Endothelial cell of umbilical vein (primary cell): ENCODE measurements around the gene C12orf42. TPM values are rescaled to one million over a fixed set of nuclear protein-coding genes. Genes with fewer than 3 reads are reported as not detected.

Source experiments
- BruUV-seq: library from RNA; stranded (reverse); fragments of 400-500 nt; replicated peaks from 2 replicates; lab custom pipeline; 2021; lab: Mats Ljungman, UMichigan
- CTCF ChIA-PET: fragments of 300-600, 350-600 bp; sonication (Branson Sonifier 250); formaldehyde crosslinking; loops from one replicate; lab custom pipeline; 2021; ENCODE audit warnings: antibody characterized with exemption, inconsistent platforms; lab: Charles Lee
- POLR2A ChIA-PET: fragments of 300-600, 350-600 bp; sonication (Branson Sonifier 250); formaldehyde crosslinking; loops from one replicate; lab custom pipeline; 2021; ENCODE audit warnings: antibody characterized with exemption, inconsistent platforms; lab: Charles Lee
- DNase-seq: peaks from one replicate; pipeline ENCODE4 v3.0.0-alpha.2; 2011; ENCODE audit warnings: low read depth, low spot score
- FAIRE-seq: peaks from 2 replicates; lab custom pipeline; 2011; peaks lifted over from hg19 to GRCh38; lab: Jason Lieb, UNC
- H2AFZ ChIP-seq: 2 replicates; pipeline ENCODE4 v1.6.0; 2012; ENCODE audit warnings: low read depth, low read length, control low read depth, inconsistent platforms
- H3K27ac ChIP-seq: 2 replicates; pipeline ENCODE4 v1.5.1; 2011; ENCODE audit warnings: low read depth, mild to moderate bottlenecking, control low read depth, low read length, moderate library complexity; ENCODE audit not compliant: insufficient read depth
- H3K27me3 ChIP-seq, 2 experiments: 2 replicates each; pipeline versions ENCODE4 v1.6.0 to v1.6.1; 2011; ENCODE audit warnings: low read length in 2 of 2, mixed read lengths in 1 of 2; ENCODE audit not compliant: control insufficient read depth in 2 of 2, insufficient read depth in 2 of 2
- H3K36me3 ChIP-seq, 2 experiments: 2 replicates in 1 of 2; 3 replicates in 1 of 2; pipeline ENCODE4 v1.5.1; 2011; ENCODE audit warnings: low read length in 2 of 2, mild to moderate bottlenecking in 1 of 2, moderate library complexity in 1 of 2; ENCODE audit not compliant: control insufficient read depth in 2 of 2, insufficient read depth in 2 of 2; ENCODE audit errors: extremely low read depth in 1 of 2
- H3K4me1 ChIP-seq: 3 replicates; pipeline ENCODE4 v1.5.1; 2011; ENCODE audit warnings: mild to moderate bottlenecking, low read length; ENCODE audit not compliant: control insufficient read depth, insufficient read depth; ENCODE audit errors: extremely low read depth
- H3K4me2 ChIP-seq: 2 replicates; pipeline ENCODE4 v1.6.1; 2011; ENCODE audit warnings: low read length, control low read depth, mixed read lengths; ENCODE audit not compliant: insufficient read depth
- H3K4me3 ChIP-seq, 3 experiments: fragments of 200-600 bp in 1 of 3; sonication (generic), shearing (Covaris generic) in 1 of 3; replicated peaks in 1 of 3; 2 replicates each; pipeline ENCODE4 v1.5.1; 2011 to 2016; ENCODE audit warnings: control low read depth in 3 of 3, low read length in 3 of 3, mild to moderate bottlenecking in 2 of 3, inconsistent platforms in 1 of 3, low read depth in 1 of 3, moderate library complexity in 1 of 3; ENCODE audit not compliant: insufficient read depth in 1 of 3
- H3K79me2 ChIP-seq: 2 replicates; pipeline ENCODE4 v1.6.0; 2012; ENCODE audit warnings: low read length, inconsistent platforms; ENCODE audit not compliant: control insufficient read depth, insufficient read depth
- H3K9ac ChIP-seq: replicated peaks from 2 replicates; pipeline ENCODE3; 2011; ENCODE audit warnings: low read length, control low read depth; ENCODE audit not compliant: insufficient read depth; ENCODE audit errors: extremely low read depth
- H3K9me1 ChIP-seq: replicated peaks from 3 replicates; pipeline ENCODE4 v1.6.0; 2011; ENCODE audit warnings: mild to moderate bottlenecking, low read length; ENCODE audit not compliant: control insufficient read depth, insufficient read depth; ENCODE audit errors: extremely low read depth
- H3K9me3 ChIP-seq: replicated peaks from 2 replicates; pipeline ENCODE4 v1.5.1; 2012; ENCODE audit warnings: low read length, inconsistent platforms; ENCODE audit not compliant: control insufficient read depth, insufficient read depth
- H4K20me1 ChIP-seq: replicated peaks from 2 replicates; pipeline ENCODE3; 2011; ENCODE audit warnings: mild to moderate bottlenecking, low read length; ENCODE audit not compliant: control insufficient read depth, insufficient read depth; ENCODE audit errors: extremely low read depth
- EZH2 ChIP-seq: IDR thresholded peaks from 2 replicates; pipeline ENCODE4 v1.6.1; 2012; ENCODE audit warnings: borderline replicate concordance, low read depth, mild to moderate bottlenecking, moderate library complexity, low read length, inconsistent platforms; ENCODE audit not compliant: severe bottlenecking
- FOS ChIP-seq: IDR thresholded peaks from 2 replicates; pipeline ENCODE4 v1.6.1; 2011; ENCODE audit warnings: mild to moderate bottlenecking, low read length, moderate library complexity, borderline replicate concordance; ENCODE audit not compliant: insufficient read depth
- GATA2 ChIP-seq: IDR thresholded peaks from 2 replicates; pipeline ENCODE4 v1.7.0; 2011; ENCODE audit warnings: low read depth, mild to moderate bottlenecking, moderate library complexity, mixed read lengths, low read length; ENCODE audit not compliant: insufficient read length, insufficient read depth
- JUN ChIP-seq: IDR thresholded peaks from 2 replicates; pipeline ENCODE4 v1.6.1; 2011; ENCODE audit warnings: borderline replicate concordance, low read depth; ENCODE audit not compliant: insufficient read length, insufficient read depth
- MYC ChIP-seq: IDR thresholded peaks from one replicate; pipeline ENCODE4 v1.6.1; 2011; ENCODE audit warnings: mild to moderate bottlenecking, low read depth, low read length
- POLR2A ChIP-seq: IDR thresholded peaks from 2 replicates; pipeline ENCODE4 v1.6.1; 2012; ENCODE audit warnings: low read depth, mild to moderate bottlenecking, control low read depth, low read length
- POLR2AphosphoS5 ChIP-seq: IDR thresholded peaks from 2 replicates; pipeline ENCODE4 v1.6.1; 2012; ENCODE audit warnings: low read depth, mild to moderate bottlenecking, control low read depth, low read length, moderate library complexity; ENCODE audit not compliant: insufficient read depth
- dilution Hi-C: fragments of 300-500 bp; cut with MboI; formaldehyde crosslinking; loops from one replicate; pipeline ENCODE4 v1.15.0; 2019; ENCODE audit warnings: low sequenced_read_pairs; ENCODE audit not compliant: extremely low pct_ligation_motif_present
- intact Hi-C: fragments of 100-400 bp; cut with micrococcal nuclease; formaldehyde crosslinking; loops from one replicate; pipeline ENCODE4 v1.10.0; 2022
- polyA plus RNA-seq, 4 experiments: library from polyadenylated mRNA; depleted of rRNA in 3 of 4; stranded (reverse) in 3 of 4; unstranded in 1 of 4; fragments of >200 nt; gene quantifications; 2 replicates each; pipeline versions ENCODE4 v1.2.1 to v1.2.3, GENCODE V29; 2011 to 2012; ENCODE audit warnings: missing spikeins in 1 of 4
- total RNA-seq: library from RNA; stranded (reverse); gene quantifications from 2 replicates; pipeline ENCODE4 v1.2.3, GENCODE V29; 2021
- TF ChIP-seq, protein P1 (sequence below), 2 donors: IDR thresholded peaks; 1 replicate in 1 of 2; 2 replicates in 1 of 2; pipeline ENCODE4 v1.5.1; 2011; ENCODE audit warnings: low read length in 2 of 2, mild to moderate bottlenecking in 2 of 2, moderate library complexity in 2 of 2, control low read depth in 1 of 2, inconsistent platforms in 1 of 2, low read depth in 1 of 2; ENCODE audit not compliant: insufficient read depth in 1 of 2; ENCODE audit errors: extremely low read depth in 1 of 2
- TF ChIP-seq, protein P2 (sequence below): IDR thresholded peaks from 2 replicates; pipeline ENCODE4 v1.6.1; 2011; ENCODE audit not compliant: insufficient read depth, insufficient read length

Gene C12orf42
- total and polyA plus RNA-seq, 2 donors (not counting 3 experiments of a cell fraction or from before 2014, with no cell fraction given): not detected

GRCh38 chr12:103503546-103504480 is 8.0 kb upstream of the C12orf42 start:
- DNase-seq: no peak
- ChIA-PET CTCF (no interaction called here), POLR2A (no interaction called here)
- intact Hi-C loops (no loop called here), dilution Hi-C loops (no loop called here)
- no peak overlapping the region for H3K27ac ChIP-seq
- H2AFZ ChIP-seq: no peak overlapping the region
- no peak overlapping the region for H3K9ac ChIP-seq
- no peak for TF ChIP-seq EZH2
- no peak for TF ChIP-seq MYC
- TF ChIP-seq GATA2: no peak
- TF ChIP-seq, protein P1, sequence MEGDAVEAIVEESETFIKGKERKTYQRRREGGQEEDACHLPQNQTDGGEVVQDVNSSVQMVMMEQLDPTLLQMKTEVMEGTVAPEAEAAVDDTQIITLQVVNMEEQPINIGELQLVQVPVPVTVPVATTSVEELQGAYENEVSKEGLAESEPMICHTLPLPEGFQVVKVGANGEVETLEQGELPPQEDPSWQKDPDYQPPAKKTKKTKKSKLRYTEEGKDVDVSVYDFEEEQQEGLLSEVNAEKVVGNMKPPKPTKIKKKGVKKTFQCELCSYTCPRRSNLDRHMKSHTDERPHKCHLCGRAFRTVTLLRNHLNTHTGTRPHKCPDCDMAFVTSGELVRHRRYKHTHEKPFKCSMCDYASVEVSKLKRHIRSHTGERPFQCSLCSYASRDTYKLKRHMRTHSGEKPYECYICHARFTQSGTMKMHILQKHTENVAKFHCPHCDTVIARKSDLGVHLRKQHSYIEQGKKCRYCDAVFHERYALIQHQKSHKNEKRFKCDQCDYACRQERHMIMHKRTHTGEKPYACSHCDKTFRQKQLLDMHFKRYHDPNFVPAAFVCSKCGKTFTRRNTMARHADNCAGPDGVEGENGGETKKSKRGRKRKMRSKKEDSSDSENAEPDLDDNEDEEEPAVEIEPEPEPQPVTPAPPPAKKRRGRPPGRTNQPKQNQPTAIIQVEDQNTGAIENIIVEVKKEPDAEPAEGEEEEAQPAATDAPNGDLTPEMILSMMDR (IDR thresholded peaks at IDR 0.05; ENCODE audit: extremely low read depth in 1 of 2, insufficient read depth in 1 of 2, low read depth in 1 of 2, low read length in 2 of 2): no peak
- no peak for TF ChIP-seq JUN
- TF ChIP-seq, protein P2, sequence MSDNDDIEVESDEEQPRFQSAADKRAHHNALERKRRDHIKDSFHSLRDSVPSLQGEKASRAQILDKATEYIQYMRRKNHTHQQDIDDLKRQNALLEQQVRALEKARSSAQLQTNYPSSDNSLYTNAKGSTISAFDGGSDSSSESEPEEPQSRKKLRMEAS: no peak
- no peak for TF ChIP-seq FOS
- no peak for TF ChIP-seq POLR2A
- TF ChIP-seq POLR2AphosphoS5: no peak
- no peaks in the 10 kb centered on the region for H4K20me1 ChIP-seq
- FAIRE-seq: no peak
- BruUV-seq: no TSS peak
- no peaks in the 10 kb centered on the region for H3K36me3 ChIP-seq
- H3K9me3 ChIP-seq: no peaks in the 10 kb centered on the region
- no peaks in the 10 kb centered on the region for H3K27me3 ChIP-seq
- H3K4me2 ChIP-seq: no peak overlapping the region
- no peaks in the 10 kb centered on the region for H3K9me1 ChIP-seq
- no peak overlapping the region for H3K4me3 ChIP-seq
- no peaks in the 10 kb centered on the region for H3K79me2 ChIP-seq
- H3K4me1 ChIP-seq: no peaks in the 10 kb centered on the region
